ENCODE data around the gene PCSK9.
"Not testable (repeated sequence)": the region's sequence is repeated elsewhere in the genome, so short reads cannot be mapped to it uniquely, and the experiment has no call there.

The PCSK9 gene

DNA sequence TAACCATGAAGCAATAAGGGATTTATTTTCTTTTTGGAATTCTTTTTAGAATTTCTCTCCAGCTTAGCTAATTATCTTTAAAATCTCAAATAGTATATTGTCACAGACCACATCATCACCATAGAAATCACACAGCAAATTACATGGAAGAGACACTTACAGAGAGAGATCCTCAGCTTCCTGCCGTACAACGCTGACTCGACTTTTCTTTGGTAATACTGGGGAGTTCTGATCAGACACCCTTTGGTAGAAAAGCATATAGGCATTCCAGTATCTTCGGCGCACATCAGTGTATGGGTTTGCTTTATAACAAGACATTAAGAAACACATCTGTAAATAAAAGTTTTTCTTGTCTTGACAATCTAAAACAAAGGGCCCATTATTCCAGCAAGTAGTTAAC lies 55.7 kb downstream of the PCSK9 start:
- H3K36me3 ChIP-seq (ENCODE audit: control insufficient read depth, low read depth, low read length): peaks cover 71% of the 10 kb centered on the region
- H3K4me1 ChIP-seq (ENCODE audit: control insufficient read depth, low read depth, low read length): peaks cover 10% of the 10 kb centered on the region
- H3K4me3 ChIP-seq (ENCODE audit: low read length): no peak overlapping the region
- no peaks in the 10 kb centered on the region for H3K27me3 ChIP-seq (ENCODE audit: control insufficient read depth, insufficient read depth, low read length)
- H3K27ac ChIP-seq (ENCODE audit: low read length): no peak overlapping the region
- no peak overlapping the region for H3K9ac ChIP-seq (ENCODE audit: low read length)
- no peaks in the 10 kb centered on the region for H3K9me3 ChIP-seq (ENCODE audit: control insufficient read depth, low read depth, low read length)

DNA sequence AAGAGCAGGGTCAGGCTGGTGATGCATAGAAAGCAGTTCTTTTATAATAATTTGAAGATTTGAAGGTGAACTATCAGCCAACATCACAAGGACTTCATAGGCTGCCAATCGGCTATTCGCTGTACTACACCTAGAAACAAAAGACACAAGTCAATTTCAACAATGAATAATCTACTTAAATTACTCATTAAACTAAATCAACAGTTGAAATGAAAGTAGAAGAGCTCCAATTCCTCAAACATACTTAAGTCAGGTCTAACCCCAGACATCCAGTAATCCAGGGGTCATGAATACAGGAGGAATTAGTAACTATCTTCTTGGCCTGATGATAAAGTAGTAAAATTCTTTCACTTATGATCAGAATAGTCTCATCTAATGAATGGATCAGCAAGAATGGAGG lies 64.5 kb downstream of the PCSK9 start:
- H3K27ac ChIP-seq (ENCODE audit: low read length): no peak overlapping the region
- peaks cover 80% of the 10 kb centered on the region for H3K36me3 ChIP-seq (ENCODE audit: control insufficient read depth, low read depth, low read length)
- no peaks in the 10 kb centered on the region for H3K9me3 ChIP-seq (ENCODE audit: control insufficient read depth, low read depth, low read length)
- no peak overlapping the region for H3K4me3 ChIP-seq (ENCODE audit: low read length)
- H3K27me3 ChIP-seq (ENCODE audit: control insufficient read depth, insufficient read depth, low read length): no peaks in the 10 kb centered on the region
- no peaks in the 10 kb centered on the region for H3K4me1 ChIP-seq (ENCODE audit: control insufficient read depth, low read depth, low read length)
- H3K9ac ChIP-seq (ENCODE audit: low read length): no peak overlapping the region

DNA sequence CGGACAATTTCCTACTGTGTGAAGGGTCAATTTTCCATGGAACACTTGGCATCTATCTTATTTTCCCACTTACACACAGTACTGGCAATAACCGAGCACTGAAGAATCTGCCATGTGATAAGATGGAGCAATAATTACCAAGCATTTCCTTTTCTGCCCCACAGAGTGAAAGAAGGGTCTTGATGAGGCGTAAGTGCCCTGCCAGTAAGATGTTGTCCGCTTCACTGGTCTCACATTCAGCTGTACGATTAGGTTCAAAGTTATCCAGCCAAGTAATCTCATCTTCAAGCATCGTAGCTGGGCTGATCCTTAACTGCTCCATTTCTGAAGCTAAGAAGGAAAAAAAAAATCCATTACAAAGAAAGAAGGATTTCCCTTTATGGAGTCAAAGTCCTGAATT lies 67.8 kb downstream of the PCSK9 start:
- H3K4me3 ChIP-seq (ENCODE audit: low read length): no peak overlapping the region
- no peaks in the 10 kb centered on the region for H3K9me3 ChIP-seq (ENCODE audit: control insufficient read depth, low read depth, low read length)
- H3K36me3 ChIP-seq (ENCODE audit: control insufficient read depth, low read depth, low read length): peaks cover 71% of the 10 kb centered on the region
- H3K9ac ChIP-seq (ENCODE audit: low read length): no peak overlapping the region
- no peak overlapping the region for H3K27ac ChIP-seq (ENCODE audit: low read length)
- H3K4me1 ChIP-seq (ENCODE audit: control insufficient read depth, low read depth, low read length): no peaks in the 10 kb centered on the region
- H3K27me3 ChIP-seq (ENCODE audit: control insufficient read depth, insufficient read depth, low read length): no peaks in the 10 kb centered on the region

DNA sequence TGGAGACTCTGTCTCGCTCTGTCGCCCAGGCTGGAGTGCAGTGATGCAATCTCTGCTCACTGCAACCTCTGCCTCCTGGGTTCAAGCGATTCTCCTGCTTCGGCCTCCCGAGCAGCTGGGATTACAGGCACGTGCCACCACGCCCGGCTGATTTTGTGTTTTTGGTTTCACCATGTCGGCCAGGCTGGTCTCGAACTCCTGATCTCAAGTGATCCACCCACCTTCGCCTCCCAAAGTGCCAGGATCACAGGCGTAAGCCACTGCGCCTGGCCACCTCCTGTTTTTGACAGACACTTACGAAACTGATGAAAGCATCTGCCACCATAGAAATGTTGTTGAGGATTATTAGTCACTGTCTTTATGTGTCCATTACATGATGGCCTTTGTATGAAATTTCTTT lies 69.7 kb downstream of the PCSK9 start:
- not testable (repeated sequence) for H3K4me3 ChIP-seq (ENCODE audit: low read length); H3K9ac ChIP-seq (ENCODE audit: low read length); H3K27me3 ChIP-seq (ENCODE audit: control insufficient read depth, insufficient read depth, low read length); H3K4me1 ChIP-seq (ENCODE audit: control insufficient read depth, low read depth, low read length); H3K9me3 ChIP-seq (ENCODE audit: control insufficient read depth, low read depth, low read length); H3K27ac ChIP-seq (ENCODE audit: low read length)
- H3K36me3 ChIP-seq (ENCODE audit: control insufficient read depth, low read depth, low read length): peaks cover 63% of the 10 kb centered on the region

All from iPS-18a (cell line).